HEK293T (cell line): ENCODE results near the gene TAS2R60.
"Not testable (repeated sequence)": the region's sequence is repeated elsewhere in the genome, so short reads cannot be mapped to it uniquely, and the experiment has no call there.

Experiments used
- CTCF ChIA-PET: fragments of 350-600 bp; formaldehyde crosslinking; extraction: SDS; loops from one replicate; lab custom pipeline; 2021; ENCODE audit warnings: antibody characterized with exemption, inconsistent platforms; lab: Yijun Ruan, JAX
- POLR2A ChIA-PET: fragments of 350-600 bp; formaldehyde crosslinking; extraction: SDS; loops from one replicate; lab custom pipeline; 2020; ENCODE audit warnings: antibody characterized with exemption, inconsistent platforms; lab: Yijun Ruan, JAX
- DNase-seq: peaks from one replicate; pipeline ENCODE4 v3.0.0; 2012; ENCODE audit warnings: mixed read lengths; ENCODE audit errors: extremely low spot score
- ARNT ChIP-seq: fragments of 450-650 bp; IDR thresholded peaks from 2 replicates; pipeline ENCODE4 v1.6.1; 2017; ENCODE audit warnings: mild to moderate bottlenecking
- BHLHE40 ChIP-seq: fragments of 450-650 bp; IDR thresholded peaks from 2 replicates; pipeline ENCODE4 v1.6.1; 2016; ENCODE audit warnings: mild to moderate bottlenecking, moderate library complexity, borderline replicate concordance
- CTBP1 ChIP-seq: fragments of 450-650 bp; IDR thresholded peaks from 2 replicates; pipeline ENCODE4 v1.6.1; 2016; ENCODE audit warnings: borderline replicate concordance
- ELF4 ChIP-seq: fragments of 450-650 bp; IDR thresholded peaks from 2 replicates; pipeline ENCODE4 v1.6.1; 2017; ENCODE audit warnings: antibody characterized with exemption
- FOXA1 ChIP-seq: fragments of 450-650 bp; IDR thresholded peaks from 2 replicates; pipeline ENCODE4 v1.6.1; 2016; ENCODE audit warnings: mild to moderate bottlenecking
- FOXK2 ChIP-seq: fragments of 450-650 bp; IDR thresholded peaks from 2 replicates; pipeline ENCODE4 v1.6.1; 2016; ENCODE audit warnings: mild to moderate bottlenecking
- FOXM1 ChIP-seq: fragments of 450-650 bp; IDR thresholded peaks from 2 replicates; pipeline ENCODE4 v1.6.1; 2017; ENCODE audit warnings: mild to moderate bottlenecking, borderline replicate concordance
- HDGF ChIP-seq: fragments of 450-650 bp; IDR thresholded peaks from 2 replicates; pipeline ENCODE4 v1.6.1; 2017; ENCODE audit warnings: antibody characterized with exemption, borderline replicate concordance
- L3MBTL2 ChIP-seq: fragments of 450-650 bp; conservative IDR thresholded peaks from 2 replicates; pipeline ENCODE4 v1.6.1; 2016; ENCODE audit warnings: mild to moderate bottlenecking
- LEF1 ChIP-seq: fragments of 450-650 bp; IDR thresholded peaks from 2 replicates; pipeline ENCODE4 v1.6.1; 2017; ENCODE audit warnings: mild to moderate bottlenecking, borderline replicate concordance
- NFRKB ChIP-seq: fragments of 450-650 bp; IDR thresholded peaks from 2 replicates; pipeline ENCODE4 v1.6.1; 2016; ENCODE audit warnings: mild to moderate bottlenecking, moderate library complexity
- SP1 ChIP-seq: fragments of 450-650 bp; IDR thresholded peaks from 2 replicates; pipeline ENCODE4 v1.6.1; 2017
- SUZ12 ChIP-seq: fragments of 450-650 bp; IDR thresholded peaks from 2 replicates; pipeline ENCODE4 v1.6.1; 2016; ENCODE audit warnings: mild to moderate bottlenecking
- TARDBP ChIP-seq: fragments of 450-650 bp; IDR thresholded peaks from 2 replicates; pipeline ENCODE4 v1.6.1; 2016
- ZNF384 ChIP-seq: fragments of 450-650 bp; IDR thresholded peaks from 2 replicates; pipeline ENCODE4 v1.6.1; 2016
- TF ChIP-seq, protein P1 (sequence below): fragments of 450-650 bp; IDR thresholded peaks from 2 replicates; pipeline ENCODE4 v1.6.1; 2016

The TAS2R60 gene

DNA sequence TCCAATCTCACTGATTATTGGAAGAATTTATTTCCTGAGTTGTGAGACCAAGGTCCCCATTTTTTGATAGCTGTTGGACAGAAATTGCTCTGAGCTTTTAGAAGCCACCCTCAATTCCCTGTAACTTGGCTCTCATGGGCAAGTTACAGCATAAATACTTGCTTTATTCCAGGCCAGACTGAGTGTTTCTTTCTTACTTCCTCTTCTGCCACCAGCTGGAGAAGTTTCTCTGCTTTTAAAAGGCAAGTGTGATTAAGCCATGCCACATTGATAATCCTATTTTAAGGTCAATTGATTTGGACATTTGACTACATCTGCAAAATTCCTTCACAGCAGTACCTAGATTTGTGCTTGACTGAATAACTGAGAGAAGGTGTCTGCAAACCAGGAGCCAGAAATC lies 20.3 kb downstream of the TAS2R60 start:
- no peak for DNase-seq
- TF ChIP-seq FOXM1 (no peak), CTBP1 (no peak), BHLHE40 (no peak), L3MBTL2 (no peak), ARNT (no peak), SUZ12 (no peak), HDGF (no peak), FOXA1 (no peak), NFRKB (no peak), LEF1 (no peak), ZNF384 (no peak)
- CTCF ChIA-PET = no interaction called here
- POLR2A ChIA-PET = no interaction called here

DNA sequence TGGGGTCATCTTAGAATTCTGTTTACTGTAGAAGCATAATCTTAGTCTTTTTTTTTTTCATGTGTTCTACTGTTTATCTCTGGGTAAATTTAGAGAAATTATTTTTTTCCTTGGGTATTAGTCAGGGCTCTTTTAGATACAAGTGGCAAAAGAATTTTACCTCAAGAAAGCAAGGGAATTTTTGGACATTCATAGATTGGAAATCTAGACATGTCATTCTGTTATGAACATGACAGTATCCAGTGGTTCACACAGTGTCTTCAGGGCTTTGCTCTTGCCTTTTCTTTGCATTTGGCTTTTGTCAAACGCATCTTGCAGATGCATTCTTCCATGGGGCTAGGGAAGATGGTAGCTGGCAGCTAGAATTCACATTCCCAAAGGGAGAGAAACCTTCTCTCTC lies 20.7 kb downstream of the TAS2R60 start:
- ChIA-PET CTCF (no interaction called here), POLR2A (no interaction called here)
- TF ChIP-seq TARDBP (no peak), FOXA1 (no peak), BHLHE40 (no peak), FOXK2 (no peak)
- no peak for DNase-seq

DNA sequence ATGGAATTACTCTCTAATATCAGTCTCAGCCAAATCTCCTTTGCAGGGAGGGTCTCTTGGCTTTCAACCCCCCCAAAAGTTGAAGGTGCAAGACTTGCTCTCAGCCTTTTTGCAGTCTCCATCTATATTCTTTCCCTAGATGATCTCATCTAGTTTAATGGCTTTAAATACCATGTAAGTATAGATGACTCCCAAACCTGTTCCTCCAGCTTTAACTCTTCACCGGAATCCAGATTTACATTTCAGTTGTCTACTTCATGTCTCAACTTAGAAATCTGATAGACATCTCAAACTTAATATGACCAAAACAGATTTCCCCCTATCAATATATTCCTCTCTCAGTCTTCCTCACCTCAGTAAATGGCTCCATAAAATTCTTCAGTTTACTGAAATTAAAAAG lies 24.5 kb downstream of the TAS2R60 start:
- DNase-seq = no peak
- POLR2A ChIA-PET = no interaction called here
- CTCF ChIA-PET = no interaction called here
- TF ChIP-seq SUZ12 (no peak), L3MBTL2 (no peak)

DNA sequence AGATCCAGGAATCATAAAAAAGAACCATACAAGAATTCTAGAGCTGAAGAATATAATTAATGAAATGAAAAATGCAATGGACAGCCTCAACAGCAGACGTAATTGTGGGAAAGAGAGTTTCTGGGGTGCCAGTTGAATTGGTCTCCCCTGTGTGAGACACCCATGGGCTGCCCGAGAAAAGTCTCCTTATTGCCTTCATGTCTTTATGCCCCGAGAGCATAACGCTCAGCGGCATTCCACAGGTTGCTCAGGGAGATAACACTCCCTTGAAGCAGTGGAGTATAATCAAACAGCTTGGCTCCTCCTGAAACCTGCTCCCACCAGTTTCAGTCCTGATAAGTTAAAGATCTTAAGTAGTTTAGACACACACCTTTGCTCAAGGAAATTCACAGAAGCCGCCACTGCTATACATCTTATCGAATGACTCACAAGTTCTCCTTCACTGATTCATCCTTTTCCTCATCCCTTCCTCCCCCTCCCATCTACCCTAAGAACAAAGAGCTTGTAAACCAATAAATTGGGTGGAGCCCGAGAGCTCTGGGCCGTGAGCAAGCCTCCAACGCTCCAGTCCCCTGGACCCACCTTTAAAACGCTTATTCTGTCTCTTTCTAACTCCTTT lies 28.9 kb downstream of the TAS2R60 start:
- CTCF ChIA-PET = interaction anchor here (0.9 to 1.2 kb wide), 2 partner anchors 15 to 19 kb away, joined by 3 to 4 read pairs; no protein-coding TSS in a partner anchor
- POLR2A ChIA-PET, DNase-seq: not testable (repeated sequence)

DNA sequence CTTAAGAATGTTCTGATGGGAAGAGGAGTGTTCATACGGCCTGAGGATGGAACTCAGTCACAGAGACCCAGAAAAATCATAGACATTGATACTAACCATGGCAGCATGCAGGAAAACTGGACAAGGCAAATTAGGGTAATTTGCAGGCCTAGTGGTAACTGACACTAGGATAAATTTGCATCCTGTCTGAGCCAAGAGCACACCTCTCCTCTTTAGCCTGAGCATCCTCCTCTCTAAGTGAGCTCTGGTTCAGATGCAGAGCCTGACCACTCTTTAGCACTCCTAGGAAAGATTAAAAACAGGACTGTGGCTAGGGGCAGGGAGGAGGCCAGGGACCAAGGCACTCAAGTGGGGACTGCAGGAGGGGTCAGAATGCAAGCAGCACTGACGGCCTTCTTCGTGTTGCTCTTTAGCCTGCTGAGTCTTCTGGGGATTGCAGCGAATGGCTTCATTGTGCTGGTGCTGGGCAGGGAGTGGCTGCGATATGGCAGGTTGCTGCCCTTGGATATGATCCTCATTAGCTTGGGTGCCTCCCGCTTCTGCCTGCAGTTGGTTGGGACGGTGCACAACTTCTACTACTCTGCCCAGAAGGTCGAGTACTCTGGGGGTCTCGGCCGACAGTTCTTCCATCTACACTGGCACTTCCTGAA lies 34.4 kb downstream of the TAS2R60 start, which contains the start of gene TAS2R41:
Gene TAS2R41, plus strand, starts transcription at position 373 of the 650 bp plus-strand sequence. Its CDS starts 0 bp downstream, at position 373.
- ChIA-PET POLR2A (no interaction called here), CTCF (no interaction called here)
- no peak for DNase-seq
- TF ChIP-seq BHLHE40 = no peak
- no peak for TF ChIP-seq SP1
- TF ChIP-seq L3MBTL2 = no peak
- TF ChIP-seq CTBP1 = no peak
- TF ChIP-seq LEF1 = no peak
- no peak for TF ChIP-seq FOXM1
- no peak for TF ChIP-seq ELF4
- TF ChIP-seq, protein P1, sequence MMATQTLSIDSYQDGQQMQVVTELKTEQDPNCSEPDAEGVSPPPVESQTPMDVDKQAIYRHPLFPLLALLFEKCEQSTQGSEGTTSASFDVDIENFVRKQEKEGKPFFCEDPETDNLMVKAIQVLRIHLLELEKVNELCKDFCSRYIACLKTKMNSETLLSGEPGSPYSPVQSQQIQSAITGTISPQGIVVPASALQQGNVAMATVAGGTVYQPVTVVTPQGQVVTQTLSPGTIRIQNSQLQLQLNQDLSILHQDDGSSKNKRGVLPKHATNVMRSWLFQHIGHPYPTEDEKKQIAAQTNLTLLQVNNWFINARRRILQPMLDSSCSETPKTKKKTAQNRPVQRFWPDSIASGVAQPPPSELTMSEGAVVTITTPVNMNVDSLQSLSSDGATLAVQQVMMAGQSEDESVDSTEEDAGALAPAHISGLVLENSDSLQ = no peak
- no peak for TF ChIP-seq NFRKB

DNA sequence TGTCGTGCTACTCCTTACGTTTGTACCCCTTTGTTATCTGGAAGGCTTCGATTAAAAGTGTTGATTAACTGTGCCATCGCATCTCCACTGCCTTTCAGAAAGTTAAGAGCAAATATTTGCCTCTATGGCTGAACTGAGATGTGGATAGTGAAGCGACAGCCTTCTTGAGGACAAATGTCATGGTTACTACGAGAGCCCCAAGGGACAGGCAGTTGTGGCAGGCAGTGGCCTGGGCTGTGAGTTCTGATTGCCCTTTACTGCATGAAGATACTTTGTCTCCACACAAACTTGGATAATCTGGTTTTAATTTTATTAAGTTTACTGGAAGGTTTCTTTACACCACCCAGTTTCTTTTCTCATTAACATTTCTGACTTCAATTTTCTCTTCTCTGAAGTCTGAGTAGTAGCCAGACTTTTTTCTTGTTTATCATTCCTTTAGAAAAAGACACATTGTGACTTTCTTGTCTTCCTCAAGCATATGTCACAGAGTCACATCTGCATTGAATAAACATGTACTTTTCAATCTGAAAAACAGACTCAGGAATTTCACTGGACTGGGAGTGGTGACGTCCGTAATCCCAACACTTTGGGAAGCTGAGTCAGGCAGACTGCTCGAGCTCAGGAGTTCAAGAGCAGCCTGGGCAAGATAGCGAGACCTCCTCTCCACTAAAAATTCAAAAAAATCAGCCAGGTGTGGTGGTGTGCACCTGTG lies 36.0 kb downstream of the TAS2R60 start:
- no peak for TF ChIP-seq L3MBTL2
- TF ChIP-seq SUZ12 = no peak
- no peak for TF ChIP-seq ZNF384
- TF ChIP-seq SP1 = no peak
- TF ChIP-seq ELF4 = no peak
- no peak for TF ChIP-seq NFRKB
- no peak for TF ChIP-seq ARNT
- no peak for TF ChIP-seq BHLHE40
- no peak for TF ChIP-seq HDGF
- TF ChIP-seq TARDBP = no peak
- TF ChIP-seq LEF1 = no peak
- no peak for DNase-seq
- POLR2A ChIA-PET = no interaction called here
- CTCF ChIA-PET = no interaction called here

DNA sequence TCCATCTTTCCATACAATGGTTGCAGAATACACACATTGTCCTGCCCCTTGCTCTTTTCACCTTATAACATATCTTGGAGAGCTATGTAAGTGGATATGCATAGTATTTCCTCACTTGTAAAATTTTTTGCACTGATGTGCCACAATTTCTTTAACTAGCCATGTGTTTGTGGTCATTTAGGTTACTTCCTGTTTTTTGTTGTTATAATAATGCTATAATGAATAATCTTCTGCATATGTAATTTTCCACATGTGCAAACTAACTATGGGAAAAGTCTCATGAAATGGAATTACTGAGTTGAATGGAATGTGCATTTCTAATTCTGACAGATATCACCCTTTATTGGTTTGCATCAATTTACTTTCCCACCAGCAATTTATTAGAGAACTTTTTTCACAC lies 37.2 kb downstream of the TAS2R60 start:
- DNase-seq = no peak
- ChIA-PET POLR2A (no interaction called here), CTCF (no interaction called here)
- TF ChIP-seq, protein P1 = no peak
- TF ChIP-seq LEF1 = no peak
- TF ChIP-seq SP1 = no peak
- TF ChIP-seq SUZ12 = no peak
- TF ChIP-seq ZNF384 = no peak
- no peak for TF ChIP-seq FOXK2
- TF ChIP-seq CTBP1 = no peak
- no peak for TF ChIP-seq NFRKB
- TF ChIP-seq FOXM1 = no peak
- no peak for TF ChIP-seq TARDBP
- no peak for TF ChIP-seq L3MBTL2
- no peak for TF ChIP-seq ELF4
- TF ChIP-seq BHLHE40 = no peak
